Posterior vena cava (tissue), 2 donors: ENCODE measurements around the gene CYP19A1. TPM values are rescaled to one million over a fixed set of nuclear protein-coding genes. Genes with fewer than 3 reads are reported as not detected.

Experiments
- DNase-seq: peaks from one replicate; pipeline ENCODE4 v3.0.0-alpha.2; 2020; ENCODE audit warnings: low spot score
- intact Hi-C, 2 donors: fragments of 100-400 bp; cut with DNase I; formaldehyde crosslinking; loops; one replicate each; pipeline versions ENCODE4 v1.14.1 to v1.14.2; 2022 to 2023
- total RNA-seq, 2 donors: library from RNA; stranded (reverse); fragmentation: NEBNext Ultra II Directional; extraction: Animal tissue kit (Norgen Biotek cat#: 25700); gene quantifications; one replicate each; pipeline ENCODE4 v1.2.1, GENCODE V29; 2021
- donor health status: DM: yes; HTN: yes; CAD: no.
- donor health status: DM: yes; HTN: yes; CAD: no.

CYP19A1 gene
- total RNA-seq, 2 donors from 2014 or later: 1.8 to 2.7 TPM

- no peak for DNase-seq
- intact Hi-C loops: no loop called here
These were observed 94.6 kb downstream of the CYP19A1 start for GRCh38 chr15:51243774-51244173.

GRCh38 chr15:51240066-51240465 lies 98.3 kb downstream of the CYP19A1 start:
- DNase-seq: no peak
- intact Hi-C loops: no loop called here

GRCh38 chr15:51237816-51238215 lies 100.6 kb downstream of the CYP19A1 start:
- intact Hi-C loops: no loop called here
- no peak for DNase-seq

- intact Hi-C loops: no loop called here
- no peak for DNase-seq
These were observed 104.0 kb downstream of the CYP19A1 start for GRCh38 chr15:51234176-51234927.

- intact Hi-C loops: no loop called here
These were observed 105.8 kb downstream of the CYP19A1 start for GRCh38 chr15:51232581-51232980.

GRCh38 chr15:51229907-51230330 lies 108.5 kb downstream of the CYP19A1 start:
- no peak for DNase-seq

More at GRCh38 chr15:51232581-51232980, 105.8 kb downstream of the CYP19A1 start:
- DNase-seq: no peak

GRCh38 chr15:51227940-51228732 lies 110.3 kb downstream of the CYP19A1 start:
- intact Hi-C loops: no loop called here
- DNase-seq: peak; percentile 85

More at GRCh38 chr15:51229907-51230330, 108.5 kb downstream of the CYP19A1 start:
- intact Hi-C loops: no loop called here

- no peak for DNase-seq
- intact Hi-C loops: no loop called here
These were observed 111.7 kb downstream of the CYP19A1 start for GRCh38 chr15:51226576-51227210.

- intact Hi-C loops: no loop called here
- no peak for DNase-seq
These were observed 114.0 kb downstream of the CYP19A1 start for GRCh38 chr15:51224428-51224827.

- no peak for DNase-seq
- intact Hi-C loops: no loop called here
These were observed 114.6 kb downstream of the CYP19A1 start for GRCh38 chr15:51223771-51224229.

- intact Hi-C loops: no loop called here
- DNase-seq: no peak
These were observed 120.0 kb downstream of the CYP19A1 start for GRCh38 chr15:51218299-51218938.

- intact Hi-C loops: no loop called here
- DNase-seq: no peak
These were observed 125.5 kb downstream of the CYP19A1 start for GRCh38 chr15:51212909-51213308.

- intact Hi-C loops: no loop called here
- no peak for DNase-seq
These were observed 126.2 kb downstream of the CYP19A1 start for GRCh38 chr15:51212239-51212638.

- no peak for DNase-seq
- intact Hi-C loops: no loop called here
These were observed 133.1 kb downstream of the CYP19A1 start for GRCh38 chr15:51205050-51205975.

- intact Hi-C loops: no loop called here
- no peak for DNase-seq
These were observed 134.6 kb downstream of the CYP19A1 start for GRCh38 chr15:51203797-51204196.

- no peak for DNase-seq
- intact Hi-C loops: no loop called here
These were observed 135.6 kb downstream of the CYP19A1 start for GRCh38 chr15:51202783-51203182.

- no peak for DNase-seq
- intact Hi-C loops: no loop called here
These were observed 136.8 kb downstream of the CYP19A1 start for GRCh38 chr15:51201581-51201980.

- DNase-seq: no peak
- intact Hi-C loops: no loop called here
These were observed 137.6 kb downstream of the CYP19A1 start for GRCh38 chr15:51200792-51201191.
